ENCODE results near the gene FAM174B. TPM values are rescaled to one million over a fixed set of nuclear protein-coding genes. Genes with fewer than 3 reads are reported as not detected.

The FAM174B gene
- polyA plus RNA-seq, 1 donor from 2014 or later, result 20.1 TPM

DNA sequence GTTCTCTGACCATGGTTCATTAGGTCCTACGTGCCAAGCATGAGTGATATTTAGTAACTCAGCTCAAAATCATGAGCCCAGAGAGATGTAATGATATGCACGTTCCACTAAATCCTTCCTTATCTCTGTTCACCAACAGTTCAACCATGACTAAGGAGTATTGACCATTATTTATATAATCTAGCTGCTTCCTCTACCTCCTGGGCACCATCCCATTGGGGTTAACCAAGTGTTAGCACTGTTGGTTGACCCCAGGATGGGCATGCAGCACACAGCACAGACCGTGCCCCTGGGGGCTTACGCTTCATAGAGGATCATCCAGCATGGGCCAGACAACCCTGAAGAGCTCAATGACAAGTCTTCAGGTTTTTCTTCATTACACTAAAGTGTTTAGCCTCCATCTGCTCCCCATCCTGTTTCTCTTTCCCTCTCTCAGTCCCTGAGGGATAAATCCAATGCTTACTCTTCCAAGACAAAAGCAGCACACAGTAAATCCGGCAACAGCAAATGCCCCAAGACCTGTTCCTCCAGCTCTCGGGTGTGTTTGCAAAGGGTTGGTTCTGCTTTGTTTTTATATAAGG, 10.4 kb downstream of the FAM174B start:
- Histone ChIP-seq H3F3A (ENCODE audit: insufficient read depth, low read length, poor library complexity, severe bottlenecking) (no peaks in the 10 kb centered on the region), H3K9me2 (ENCODE audit: insufficient read depth, low read length) (no peaks in the 10 kb centered on the region), H3K79me2 (replicated peaks; ENCODE audit: insufficient read depth, low read length) (peaks cover 4% of the 10 kb centered on the region), H3K9ac (ENCODE audit: low read length) (no peak overlapping the region), H2AFZ (ENCODE audit: low read depth, low read length) (no peak overlapping the region), H4K20me1 (ENCODE audit: insufficient read depth) (no peaks in the 10 kb centered on the region), H3K27me3 (ENCODE audit: insufficient read depth, low read depth, low read length) (no peaks in the 10 kb centered on the region), H3K27ac (ENCODE audit: low read length) (no peak overlapping the region), H3K4me2 (ENCODE audit: low read length) (no peak overlapping the region), H3K4me3 (ENCODE audit: low read length) (no peak overlapping the region), H3K36me3 (ENCODE audit: insufficient read depth, low read length) (no peaks in the 10 kb centered on the region), H3K9me3 (ENCODE audit: low read length) (no peaks in the 10 kb centered on the region)
- no peak for TF ChIP-seq SMC3 (conservative IDR thresholded peaks at IDR 0.05; ENCODE audit: poor library complexity)
- no peak for TF ChIP-seq POLR2AphosphoS5 (IDR thresholded peaks at IDR 0.05)
- no peak for TF ChIP-seq REST (IDR thresholded peaks at IDR 0.05; ENCODE audit: borderline replicate concordance)
- TF ChIP-seq EZH2 (IDR thresholded peaks at IDR 0.05; ENCODE audit: borderline replicate concordance, insufficient read depth, low read length, poor library complexity, severe bottlenecking), result no peak
- no peak for TF ChIP-seq EP300 (conservative IDR thresholded peaks at IDR 0.05; ENCODE audit: poor library complexity, severe bottlenecking)
- TF ChIP-seq TAF1 (IDR thresholded peaks at IDR 0.05; ENCODE audit: low read depth), result no peak
- no peak for TF ChIP-seq MXI1 (conservative IDR thresholded peaks at IDR 0.05; ENCODE audit: poor library complexity, severe bottlenecking)
- no peak for TF ChIP-seq CTCF (IDR thresholded peaks at IDR 0.05; ENCODE audit: poor library complexity, severe bottlenecking)
- no peak for TF ChIP-seq RAD21 (conservative IDR thresholded peaks at IDR 0.05)

GRCh38 chr15:92643849-92644815, 11.4 kb downstream of the FAM174B start:
- H3K27me3 ChIP-seq (ENCODE audit: insufficient read depth, low read depth, low read length), result no peaks in the 10 kb centered on the region
- no peaks in the 10 kb centered on the region for H3F3A ChIP-seq (ENCODE audit: insufficient read depth, low read length, poor library complexity, severe bottlenecking)
- TF ChIP-seq POLR2AphosphoS5 (IDR thresholded peaks at IDR 0.05) (no peak), TAF1 (IDR thresholded peaks at IDR 0.05; ENCODE audit: low read depth) (no peak), RAD21 (conservative IDR thresholded peaks at IDR 0.05) (no peak), EZH2 (IDR thresholded peaks at IDR 0.05; ENCODE audit: borderline replicate concordance, insufficient read depth, low read length, poor library complexity, severe bottlenecking) (no peak), MXI1 (conservative IDR thresholded peaks at IDR 0.05; ENCODE audit: poor library complexity, severe bottlenecking) (no peak), EP300 (conservative IDR thresholded peaks at IDR 0.05; ENCODE audit: poor library complexity, severe bottlenecking) (no peak), REST (IDR thresholded peaks at IDR 0.05; ENCODE audit: borderline replicate concordance) (no peak), CTCF (IDR thresholded peaks at IDR 0.05; ENCODE audit: poor library complexity, severe bottlenecking) (no peak), SMC3 (conservative IDR thresholded peaks at IDR 0.05; ENCODE audit: poor library complexity) (no peak)
- H3K27ac ChIP-seq (ENCODE audit: low read length), result no peak overlapping the region
- H3K36me3 ChIP-seq (ENCODE audit: insufficient read depth, low read length), result no peaks in the 10 kb centered on the region
- no peak overlapping the region for H3K9ac ChIP-seq (ENCODE audit: low read length)
- H3K9me3 ChIP-seq (ENCODE audit: low read length), result no peaks in the 10 kb centered on the region
- H3K4me2 ChIP-seq (ENCODE audit: low read length), result no peak overlapping the region
- no peaks in the 10 kb centered on the region for H4K20me1 ChIP-seq (ENCODE audit: insufficient read depth)
- no peaks in the 10 kb centered on the region for H3K9me2 ChIP-seq (ENCODE audit: insufficient read depth, low read length)
- H3K79me2 ChIP-seq (replicated peaks; ENCODE audit: insufficient read depth, low read length), result peaks cover 4% of the 10 kb centered on the region
- no peak overlapping the region for H3K4me3 ChIP-seq (ENCODE audit: low read length)
- no peak overlapping the region for H2AFZ ChIP-seq (ENCODE audit: low read depth, low read length)
